Gastrocnemius medialis (tissue), 4 donors: ENCODE data around the gene OR52E5.

Source experiments
- CTCF ChIP-seq, 5 experiments: fragments of 450-650 bp in 3 of 5; fragments of 200-600 bp in 2 of 5; sonication (generic) in 2 of 5; IDR thresholded peaks in 4 of 5; conservative IDR thresholded peaks in 1 of 5; 1 replicate in 4 of 5; 2 replicates in 1 of 5; pipeline ENCODE4 v1.5.1; 2016 to 2019; ENCODE audit warnings: antibody characterized with exemption in 5 of 5, mild to moderate bottlenecking in 3 of 5, moderate library complexity in 3 of 5
- POLR2A ChIP-seq, 2 donors: fragments of 450-650 bp; IDR thresholded peaks; one replicate each; pipeline ENCODE4 v1.6.1; 2017; ENCODE audit warnings: antibody characterized with exemption in 2 of 2, mild to moderate bottlenecking in 2 of 2, moderate library complexity in 2 of 2

GRCh38 chr11:5851002-5851401 lies 42.0 kb upstream of the OR52E5 start:
- TF ChIP-seq CTCF (IDR thresholded peaks at IDR 0.05 in 4 of 5, conservative IDR thresholded peaks at IDR 0.05 in 1 of 5) (no peak), POLR2A (IDR thresholded peaks at IDR 0.05) (no peak)
